Upper lobe of left lung (tissue), 4 donors: ENCODE data around the gene SLC25A38.

Experiments used
- CTCF ChIP-seq, 6 experiments: fragments of 450-650 bp in 4 of 6; fragments of 200-600 bp in 2 of 6; sonication (generic) in 2 of 6; IDR thresholded peaks; one replicate each; pipeline ENCODE4 v1.5.1; 2016 to 2019; ENCODE audit warnings: antibody characterized with exemption in 6 of 6
- POLR2A ChIP-seq, 4 donors: fragments of 450-650 bp; IDR thresholded peaks; one replicate each; pipeline ENCODE4 v1.5.1; 2016 to 2017; ENCODE audit warnings: antibody characterized with exemption in 4 of 4, mild to moderate bottlenecking in 2 of 4

- TF ChIP-seq CTCF (IDR thresholded peaks at IDR 0.05) (no peak), POLR2A (IDR thresholded peaks at IDR 0.05) (no peak)
Observed at GRCh38 chr3:39338201-39338600, 45.0 kb upstream of the SLC25A38 start.
